Inflammatory macrophage treated with lipopolysaccharide for 4 hours (primary cell): ENCODE data around the gene STOX1.
"Not testable (repeated sequence)": the region's sequence is repeated elsewhere in the genome, so short reads cannot be mapped to it uniquely, and the experiment has no call there.

Experiments
- DNase-seq: peaks from one replicate; pipeline ENCODE4 v3.0.0-alpha.2; 2020

Gene STOX1

DNA sequence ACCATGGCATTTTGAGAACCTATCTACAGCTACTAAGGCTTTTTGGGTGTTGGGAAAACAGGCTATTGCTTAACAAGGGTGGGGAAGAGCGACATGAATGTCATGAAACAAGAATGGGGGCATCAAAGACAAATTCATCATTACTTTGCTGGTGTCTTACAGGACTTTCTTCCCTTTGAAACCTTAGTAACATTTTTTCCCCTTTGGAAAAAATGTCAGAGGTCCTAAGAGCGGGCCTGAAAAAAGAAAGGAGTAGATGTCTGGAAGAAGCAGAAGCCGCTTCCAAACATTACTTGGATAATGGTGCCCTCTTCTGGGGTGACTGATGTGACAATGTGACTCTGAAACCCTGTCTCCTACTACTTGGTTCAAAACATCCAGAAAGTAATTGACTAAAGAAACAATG, 70.0 kb downstream of the STOX1 start:
- peak; percentile 62 for DNase-seq

- no peak for DNase-seq
These were observed 71.9 kb downstream of the STOX1 start for GRCh38 chr10:68899186-68899745.

GRCh38 chr10:68900427-68901104, 73.2 kb downstream of the STOX1 start:
- no peak for DNase-seq

- peak; percentile 100 for DNase-seq
These were observed 74.0 kb downstream of the STOX1 start, which contains the start of gene DDX50 for GRCh38 chr10:68901105-68901927. Gene DDX50, plus strand, starts transcription at chr10:68901315. Its CDS starts 70 bp downstream, at chr10:68901385.

DNA sequence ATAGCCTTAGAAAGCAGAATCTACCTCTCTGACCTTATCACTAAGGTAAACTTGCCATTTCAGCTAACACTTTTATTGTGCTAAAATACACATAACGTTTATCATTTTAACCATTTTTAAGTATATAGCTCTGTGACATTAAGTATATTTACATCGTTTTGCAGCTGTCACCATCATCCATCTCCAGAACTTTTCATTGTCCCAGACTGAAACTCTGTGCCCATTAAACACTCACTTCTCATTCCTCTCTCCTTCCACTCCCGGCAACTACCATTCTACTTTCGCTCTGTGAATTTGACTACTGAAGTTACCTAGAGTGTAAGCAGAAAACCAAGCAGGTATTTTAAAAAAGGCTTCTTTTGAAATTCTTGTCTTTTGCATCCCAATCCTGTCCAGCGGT, 75.1 kb downstream of the STOX1 start:
- DNase-seq = no peak

DNA sequence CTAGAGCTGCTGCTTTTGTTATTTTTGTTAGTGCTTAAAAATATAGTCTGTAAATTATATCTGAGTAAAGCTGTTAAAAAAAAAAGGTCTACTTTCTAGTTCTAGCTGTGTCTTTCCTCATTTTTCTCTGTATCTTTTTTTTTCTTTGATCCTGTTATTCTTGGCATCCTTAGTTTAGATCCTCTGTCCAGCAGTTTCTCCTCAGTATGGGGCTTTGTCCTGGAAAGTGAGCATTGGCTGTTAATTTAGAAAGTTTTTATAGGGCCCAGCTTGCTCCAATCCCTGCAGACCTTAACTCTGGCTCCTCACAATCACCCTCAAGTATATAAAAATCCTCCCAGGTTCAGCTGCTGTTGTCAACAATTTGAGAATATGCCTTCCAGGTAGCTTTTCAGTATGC, 97.3 kb downstream of the STOX1 start:
- no peak for DNase-seq

- DNase-seq = no peak
These were observed 98.2 kb downstream of the STOX1 start for GRCh38 chr10:68925489-68925888.

DNA sequence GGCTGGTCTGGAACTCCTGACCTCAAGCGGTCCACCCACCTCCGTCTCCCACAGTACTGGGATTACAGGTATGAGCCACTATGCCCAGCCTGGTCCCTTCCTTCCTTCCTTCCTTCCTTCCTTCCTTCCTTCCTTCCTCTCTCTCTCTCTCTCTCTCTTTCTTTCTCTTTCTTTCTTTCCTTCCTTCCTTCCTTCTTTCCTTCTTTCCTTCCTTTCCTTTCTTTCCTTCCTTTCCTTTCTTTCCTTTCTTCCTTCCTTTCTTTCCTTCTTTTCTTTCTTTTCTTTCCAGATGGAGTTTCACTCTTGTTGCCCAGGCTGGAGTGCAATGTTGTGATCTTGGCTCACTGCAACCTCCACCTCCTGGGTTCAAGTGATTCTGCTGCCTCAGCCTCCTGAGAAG, 101.8 kb downstream of the STOX1 start:
- not testable (repeated sequence) for DNase-seq

- DNase-seq = not testable (repeated sequence)
These were observed 102.6 kb downstream of the STOX1 start for GRCh38 chr10:68929888-68930287.

DNA sequence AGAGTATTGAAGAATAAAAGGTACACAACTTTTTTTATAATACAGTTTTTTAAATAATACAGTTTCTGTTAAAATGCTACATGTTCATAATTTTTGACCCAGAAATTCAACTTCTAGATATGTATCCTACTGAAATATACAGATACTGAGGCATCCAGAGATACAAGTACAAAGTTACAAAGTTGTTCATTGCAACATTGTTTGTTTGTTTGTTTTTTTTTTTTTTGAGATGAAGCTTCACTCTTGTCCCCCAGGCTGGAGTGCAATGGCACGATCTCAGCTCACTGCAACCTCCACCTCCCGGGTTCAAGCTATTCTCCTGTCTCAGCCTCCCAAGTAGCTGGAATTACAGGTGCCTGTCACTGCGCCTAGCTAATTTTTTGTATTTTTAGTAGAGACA, 105.5 kb downstream of the STOX1 start:
- DNase-seq = not testable (repeated sequence)

DNA sequence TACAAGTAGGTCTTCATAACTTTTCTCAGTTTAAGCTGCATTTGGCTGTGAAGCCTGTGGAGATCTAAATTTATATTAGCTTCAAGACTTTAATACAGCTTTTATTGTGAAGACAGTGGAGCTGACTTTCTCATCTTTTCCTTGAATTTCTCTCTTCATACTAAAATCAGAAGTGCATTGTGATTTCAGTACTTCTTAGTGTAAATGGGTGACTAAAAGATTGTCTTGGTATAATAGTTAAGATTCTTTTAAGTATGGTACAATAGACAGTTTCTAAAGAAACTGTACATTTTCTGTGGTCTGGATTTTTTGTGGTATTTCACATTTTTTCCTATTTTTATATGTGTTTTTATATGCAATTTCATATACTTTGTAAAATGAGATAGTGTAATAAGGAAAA, 107.7 kb downstream of the STOX1 start:
- no peak for DNase-seq

GRCh38 chr10:68938117-68938516, 110.8 kb downstream of the STOX1 start:
- DNase-seq = no peak

- DNase-seq = no peak
These were observed 111.6 kb downstream of the STOX1 start for GRCh38 chr10:68938884-68939283.

DNA sequence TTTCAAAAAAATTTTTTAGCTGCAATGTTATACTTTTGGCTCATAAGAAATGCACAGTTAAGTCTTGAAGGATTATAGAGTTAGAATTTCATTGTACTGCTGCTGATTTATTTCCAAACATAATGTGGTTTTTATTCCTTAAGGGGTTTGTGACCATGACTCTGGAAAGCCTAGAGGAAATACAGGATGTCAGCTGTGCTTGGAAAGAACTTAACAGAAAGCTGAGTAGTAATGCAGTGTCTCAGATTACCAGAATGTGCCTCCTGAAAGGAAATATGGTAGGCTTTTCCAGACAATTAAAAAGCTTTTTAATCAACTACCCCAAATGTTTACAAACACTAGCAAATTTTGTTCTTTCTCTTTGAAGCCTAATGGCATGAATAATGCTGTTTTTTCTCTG, 113.6 kb downstream of the STOX1 start:
- DNase-seq = not testable (repeated sequence)
